MM.1S (cell line): ENCODE measurements around the gene NCCRP1.
"Not testable (repeated sequence)": the region's sequence is repeated elsewhere in the genome, so short reads cannot be mapped to it uniquely, and the experiment has no call there.

Experiments
- DNase-seq: peaks from one replicate; pipeline ENCODE4 v3.0.0-alpha.2; 2015
- H2AFZ ChIP-seq: fragments of 300-600 bp; sonication (generic); 2 replicates; pipeline ENCODE4 v1.6.0; 2016; ENCODE audit warnings: antibody characterized with exemption, low read length
- H3F3A ChIP-seq: fragments of 300-600 bp; sonication (generic); 2 replicates; pipeline ENCODE4 v1.6.1; 2016; ENCODE audit warnings: mild to moderate bottlenecking, antibody characterized with exemption, low read length, moderate library complexity, mixed read lengths; ENCODE audit not compliant: insufficient read depth
- H3K27ac ChIP-seq: fragments of 300-600 bp; sonication (generic); 2 replicates; pipeline ENCODE4 v1.5.1; 2016; ENCODE audit warnings: mild to moderate bottlenecking, low read length
- H3K27me3 ChIP-seq: fragments of 300-600 bp; sonication (generic); replicated peaks from 2 replicates; pipeline ENCODE4 v1.6.0; 2016; ENCODE audit warnings: low read length; ENCODE audit not compliant: insufficient read depth
- H3K36me3 ChIP-seq: fragments of 300-600 bp; sonication (generic); replicated peaks from 2 replicates; pipeline ENCODE4 v1.6.1; 2016; ENCODE audit warnings: mild to moderate bottlenecking, low read length, mixed read lengths; ENCODE audit not compliant: insufficient read depth
- H3K4me1 ChIP-seq: fragments of 300-600 bp; sonication (generic); 2 replicates; pipeline ENCODE4 v1.6.1; 2016; ENCODE audit warnings: low read length, mixed read lengths
- H3K4me2 ChIP-seq: fragments of 300-600 bp; sonication (generic); 2 replicates; pipeline ENCODE4 v1.6.0; 2016; ENCODE audit warnings: low read depth, low read length
- H3K4me3 ChIP-seq: fragments of 300-600 bp; sonication (generic); 2 replicates; pipeline ENCODE4 v1.5.1; 2016; ENCODE audit warnings: low read length, mixed read lengths
- H3K79me2 ChIP-seq: fragments of 300-600 bp; sonication (generic); 2 replicates; pipeline ENCODE4 v1.6.1; 2016; ENCODE audit warnings: mixed run types, low read length, mixed read lengths
- H3K9ac ChIP-seq: fragments of 300-600 bp; sonication (generic); 2 replicates; pipeline ENCODE4 v1.6.1; 2016; ENCODE audit warnings: low read length, mixed read lengths
- H3K9me2 ChIP-seq: fragments of 300-600 bp; sonication (generic); replicated peaks from 2 replicates; pipeline ENCODE4 v1.6.1; 2016; ENCODE audit warnings: mild to moderate bottlenecking, low read length, mixed read lengths; ENCODE audit not compliant: insufficient read depth
- H3K9me3 ChIP-seq: fragments of 300-600 bp; sonication (generic); replicated peaks from 2 replicates; pipeline ENCODE4 v1.6.1; 2016; ENCODE audit warnings: mild to moderate bottlenecking, low read length, mixed read lengths; ENCODE audit not compliant: insufficient read depth
- H4K20me1 ChIP-seq: fragments of 300-600 bp; sonication (generic); 2 replicates; pipeline ENCODE4 v1.6.1; 2016; ENCODE audit warnings: mild to moderate bottlenecking, low read length, moderate library complexity, mixed read lengths; ENCODE audit not compliant: insufficient read depth
- EZH2 ChIP-seq: fragments of 300-600 bp; sonication (generic); optimal IDR thresholded peaks from 2 replicates; pipeline ENCODE3; 2017; ENCODE audit warnings: low read depth, mild to moderate bottlenecking, antibody characterized with exemption, low read length, mixed read lengths
- EZH2phosphoT487 ChIP-seq: fragments of 300-600 bp; sonication (generic); IDR thresholded peaks from 2 replicates; pipeline ENCODE4 v1.6.1; 2018; ENCODE audit warnings: antibody characterized with exemption, low read length
- TF ChIP-seq, protein P1 (sequence below): fragments of 300-600 bp; sonication (generic); IDR thresholded peaks from 2 replicates; pipeline ENCODE4 v1.5.1; 2016; ENCODE audit warnings: antibody characterized with exemption, low read length, mixed read lengths

The NCCRP1 gene

DNA sequence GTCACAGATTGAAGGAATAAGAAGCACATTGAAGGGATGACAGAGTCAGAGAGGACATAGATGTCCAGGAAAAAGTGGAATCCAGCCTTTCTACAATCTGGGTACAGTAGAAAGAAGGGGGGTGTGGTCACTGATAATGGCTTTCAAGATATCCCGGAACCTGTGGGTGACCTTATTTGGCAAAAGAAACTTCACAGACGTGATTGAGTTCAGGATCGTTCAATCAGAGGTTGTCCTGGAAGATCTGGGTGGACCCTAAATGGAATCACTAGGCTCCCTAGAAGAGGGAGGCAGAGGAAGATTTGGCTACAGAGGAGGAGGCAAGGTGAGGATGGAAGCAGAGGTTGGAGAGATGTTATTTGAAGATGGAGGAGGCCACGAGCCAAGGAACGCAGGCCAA is 20.3 kb downstream of the NCCRP1 start:
- H3K4me2 ChIP-seq = no peak overlapping the region
- no peak overlapping the region for H3K9ac ChIP-seq
- H3K27me3 ChIP-seq = peaks cover 63% of the 10 kb centered on the region
- H3K4me3 ChIP-seq = no peak overlapping the region
- DNase-seq = no peak
- TF ChIP-seq EZH2phosphoT487 = no peak
- TF ChIP-seq, protein P1, sequence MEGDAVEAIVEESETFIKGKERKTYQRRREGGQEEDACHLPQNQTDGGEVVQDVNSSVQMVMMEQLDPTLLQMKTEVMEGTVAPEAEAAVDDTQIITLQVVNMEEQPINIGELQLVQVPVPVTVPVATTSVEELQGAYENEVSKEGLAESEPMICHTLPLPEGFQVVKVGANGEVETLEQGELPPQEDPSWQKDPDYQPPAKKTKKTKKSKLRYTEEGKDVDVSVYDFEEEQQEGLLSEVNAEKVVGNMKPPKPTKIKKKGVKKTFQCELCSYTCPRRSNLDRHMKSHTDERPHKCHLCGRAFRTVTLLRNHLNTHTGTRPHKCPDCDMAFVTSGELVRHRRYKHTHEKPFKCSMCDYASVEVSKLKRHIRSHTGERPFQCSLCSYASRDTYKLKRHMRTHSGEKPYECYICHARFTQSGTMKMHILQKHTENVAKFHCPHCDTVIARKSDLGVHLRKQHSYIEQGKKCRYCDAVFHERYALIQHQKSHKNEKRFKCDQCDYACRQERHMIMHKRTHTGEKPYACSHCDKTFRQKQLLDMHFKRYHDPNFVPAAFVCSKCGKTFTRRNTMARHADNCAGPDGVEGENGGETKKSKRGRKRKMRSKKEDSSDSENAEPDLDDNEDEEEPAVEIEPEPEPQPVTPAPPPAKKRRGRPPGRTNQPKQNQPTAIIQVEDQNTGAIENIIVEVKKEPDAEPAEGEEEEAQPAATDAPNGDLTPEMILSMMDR = no peak
- TF ChIP-seq EZH2 = no peak
- H3K9me3 ChIP-seq = no peaks in the 10 kb centered on the region
- H3K9me2 ChIP-seq = no peaks in the 10 kb centered on the region
- H2AFZ ChIP-seq = no peak overlapping the region
- H3K4me1 ChIP-seq = no peaks in the 10 kb centered on the region
- H3F3A ChIP-seq = no peaks in the 10 kb centered on the region
- no peaks in the 10 kb centered on the region for H4K20me1 ChIP-seq
- H3K27ac ChIP-seq = no peak overlapping the region
- H3K79me2 ChIP-seq = no peaks in the 10 kb centered on the region
- no peaks in the 10 kb centered on the region for H3K36me3 ChIP-seq

DNA sequence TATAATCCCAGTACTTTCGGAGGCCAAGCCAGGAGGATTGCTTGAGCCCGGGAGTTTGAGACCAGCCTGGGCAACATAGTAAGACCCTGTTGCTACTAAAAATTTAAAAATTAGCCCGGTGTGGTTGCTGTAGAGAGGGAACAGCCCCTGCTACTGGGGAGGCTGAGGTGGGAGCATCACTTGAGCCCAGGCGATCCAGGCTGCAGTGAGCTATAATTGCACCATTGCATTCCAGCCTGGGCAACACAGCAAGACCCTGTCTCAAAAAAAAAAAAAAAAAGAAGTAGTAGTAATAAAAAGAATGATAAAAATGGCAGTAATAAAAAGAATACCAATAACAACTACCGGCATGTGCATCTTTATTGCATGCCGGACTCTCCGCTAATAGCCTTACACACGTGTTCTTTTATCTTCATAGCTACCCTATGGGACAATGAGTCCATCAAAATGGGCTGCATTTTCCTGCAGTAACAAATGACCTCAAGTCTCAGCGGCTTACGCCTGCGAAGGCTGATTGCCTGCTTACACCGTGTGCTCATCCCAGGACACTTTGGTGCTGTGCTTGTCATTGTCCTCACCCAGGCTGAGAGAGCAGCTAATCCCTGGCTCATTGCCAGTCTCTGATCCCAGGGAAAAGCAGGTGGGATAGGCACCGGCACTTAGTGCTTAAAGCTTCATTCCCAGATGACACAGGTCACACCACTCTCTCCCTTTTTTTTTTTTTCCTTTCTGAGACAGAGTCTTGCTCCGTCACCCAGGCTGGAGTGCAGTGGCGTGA is 21.7 kb downstream of the NCCRP1 start:
- no peak for DNase-seq
- H3F3A ChIP-seq = no peaks in the 10 kb centered on the region

DNA sequence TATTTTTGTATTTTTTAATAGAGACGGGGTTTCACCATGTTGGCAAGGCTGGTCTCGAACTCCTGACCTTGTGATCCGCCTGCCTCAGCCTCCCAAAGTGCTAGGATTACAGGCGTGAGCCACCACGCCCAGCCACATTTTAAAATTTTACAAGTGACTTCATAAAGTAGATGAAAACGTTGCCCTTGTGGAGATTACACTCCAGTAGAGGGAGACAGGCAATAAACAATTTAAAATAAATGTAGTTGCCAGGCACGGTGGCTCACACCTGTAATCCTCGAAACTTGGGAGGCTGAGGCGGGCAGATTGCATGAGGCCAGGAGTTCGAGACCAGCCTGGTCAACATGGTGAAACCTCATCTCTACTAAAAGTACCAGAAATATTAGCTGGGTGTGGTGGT is 22.3 kb downstream of the NCCRP1 start:
- H3K9me3 ChIP-seq, H4K20me1 ChIP-seq, H3F3A ChIP-seq, H3K36me3 ChIP-seq, H3K9me2 ChIP-seq, DNase-seq, H3K4me2 ChIP-seq, H3K4me3 ChIP-seq, H2AFZ ChIP-seq, H3K79me2 ChIP-seq, H3K4me1 ChIP-seq, H3K27ac ChIP-seq, H3K9ac ChIP-seq: not testable (repeated sequence)
- H3K27me3 ChIP-seq = peaks cover 73% of the 10 kb centered on the region

More for the DNA sequence above, 21.7 kb downstream of the NCCRP1 start:
- no peaks in the 10 kb centered on the region for H3K36me3 ChIP-seq
- H4K20me1 ChIP-seq = no peaks in the 10 kb centered on the region
- TF ChIP-seq EZH2phosphoT487 = no peak
- no peak for TF ChIP-seq EZH2
- TF ChIP-seq, protein P1 = no peak
- H3K9me2 ChIP-seq = no peaks in the 10 kb centered on the region
- H3K4me2 ChIP-seq = no peak overlapping the region
- no peaks in the 10 kb centered on the region for H3K4me1 ChIP-seq
- H3K4me3 ChIP-seq = no peak overlapping the region
- no peaks in the 10 kb centered on the region for H3K79me2 ChIP-seq
- H3K27ac ChIP-seq = no peak overlapping the region
- no peak overlapping the region for H2AFZ ChIP-seq
- H3K27me3 ChIP-seq = peaks cover 66% of the 10 kb centered on the region
- H3K9ac ChIP-seq = no peak overlapping the region
- no peaks in the 10 kb centered on the region for H3K9me3 ChIP-seq

DNA sequence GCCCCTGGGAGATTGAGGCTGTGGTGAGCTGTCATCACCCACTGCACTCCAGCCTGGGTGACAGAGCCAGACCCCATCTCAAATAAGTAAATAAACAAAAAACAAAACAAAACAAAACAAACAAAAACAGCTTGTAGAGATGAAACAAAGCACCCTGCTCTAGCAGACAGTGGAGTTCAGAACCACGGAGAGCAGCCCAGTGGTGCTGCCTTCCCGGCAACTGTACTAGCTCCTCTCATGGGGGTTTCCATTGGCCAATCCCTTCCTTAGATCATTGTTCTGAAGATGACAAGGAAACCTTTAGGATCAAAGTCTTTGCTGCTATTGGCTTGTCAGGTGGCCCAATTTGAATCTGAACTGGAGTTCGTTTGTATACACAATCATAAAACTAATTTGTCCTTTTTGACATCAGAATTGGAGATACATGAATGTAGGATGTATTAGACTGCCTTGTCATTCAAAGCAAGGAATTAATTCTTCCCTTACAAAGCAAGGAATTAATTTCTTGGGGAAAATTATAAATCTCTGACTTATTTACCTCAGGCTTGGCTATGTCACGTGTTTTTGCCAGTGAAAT is 27.0 kb downstream of the NCCRP1 start:
- H3K36me3 ChIP-seq = no peaks in the 10 kb centered on the region
- no peaks in the 10 kb centered on the region for H3F3A ChIP-seq
- no peaks in the 10 kb centered on the region for H3K4me1 ChIP-seq
- peak; percentile 10 for DNase-seq
- no peaks in the 10 kb centered on the region for H3K79me2 ChIP-seq
- no peaks in the 10 kb centered on the region for H3K9me3 ChIP-seq
- H4K20me1 ChIP-seq = no peaks in the 10 kb centered on the region
- no peak overlapping the region for H3K4me2 ChIP-seq
- TF ChIP-seq EZH2 (no peak), EZH2phosphoT487 (no peak)
- TF ChIP-seq, protein P1 = no peak
- no peaks in the 10 kb centered on the region for H3K9me2 ChIP-seq
- no peak overlapping the region for H2AFZ ChIP-seq
- no peak overlapping the region for H3K4me3 ChIP-seq
- no peak overlapping the region for H3K27ac ChIP-seq
- H3K9ac ChIP-seq = no peak overlapping the region
- H3K27me3 ChIP-seq = peaks cover 75% of the 10 kb centered on the region
